ENCODE measurements around the gene MOB1B.
"Not testable (repeated sequence)": the region's sequence is repeated elsewhere in the genome, so short reads cannot be mapped to it uniquely, and the experiment has no call there.

Gene MOB1B

GRCh38 chr4:71017391-71017790, 115.2 kb downstream of the MOB1B start:
- DNase-seq: not testable (repeated sequence)

- DNase-seq: no peak
Measured at GRCh38 chr4:71020611-71021010, 118.4 kb downstream of the MOB1B start.

- no peak for DNase-seq
Measured at GRCh38 chr4:71025654-71026053, 123.5 kb downstream of the MOB1B start.

- no peak for DNase-seq
Measured at GRCh38 chr4:71026086-71026485, 123.9 kb downstream of the MOB1B start.

GRCh38 chr4:71027611-71028010, 125.4 kb downstream of the MOB1B start:
- DNase-seq: no peak

- no peak for DNase-seq
Measured at GRCh38 chr4:71029504-71029903, 127.3 kb downstream of the MOB1B start.

GRCh38 chr4:71032106-71032505, 129.9 kb downstream of the MOB1B start:
- not testable (repeated sequence) for DNase-seq

Data from NCI-H1930 (cell line).